Epithelial cell of proximal tubule (primary cell): Measurements from ENCODE around the gene MOCS2. TPM values are rescaled to one million over a fixed set of nuclear protein-coding genes. Genes with fewer than 3 reads are reported as not detected.
"Not testable (repeated sequence)": the region's sequence is repeated elsewhere in the genome, so short reads cannot be mapped to it uniquely, and the experiment has no call there.

Experiments used
- DNase-seq: peaks from one replicate; pipeline ENCODE4 v3.0.0-alpha.2; 2011; ENCODE audit warnings: low read depth
- H3K4me3 ChIP-seq: 2 replicates; pipeline ENCODE4 v1.5.1; 2011; ENCODE audit warnings: low read depth, mild to moderate bottlenecking, low read length
- CTCF ChIP-seq: conservative IDR thresholded peaks from 2 replicates; pipeline ENCODE4 v1.5.1; 2012; ENCODE audit warnings: low read depth, mild to moderate bottlenecking, low read length
- total RNA-seq: library from RNA; depleted of rRNA; stranded (reverse); fragments of >200 nt; gene quantifications from 2 replicates; pipeline ENCODE4 v1.2.3, GENCODE V29; 2015

The MOCS2 gene
- total RNA-seq, 1 donor from 2014 or later = 39.8 TPM

GRCh38 chr5:53112909-53113308 lies 3.4 kb upstream of the MOCS2 start:
- DNase-seq = no peak
- TF ChIP-seq CTCF = no peak
- H3K4me3 ChIP-seq = no peak overlapping the region

GRCh38 chr5:53112307-53112706 lies 2.8 kb upstream of the MOCS2 start:
- H3K4me3 ChIP-seq, DNase-seq: not testable (repeated sequence)

GRCh38 chr5:53111139-53111538 lies 1.6 kb upstream of the MOCS2 start:
- TF ChIP-seq CTCF = no peak
- H3K4me3 ChIP-seq = no peak overlapping the region
- no peak for DNase-seq

- peak overlapping the region; percentile 73 for H3K4me3 ChIP-seq
Measured at GRCh38 chr5:53110156-53110555, 599 bp upstream of the MOCS2 start.

GRCh38 chr5:53109056-53109442 lies 508 bp downstream of the MOCS2 start:
- TF ChIP-seq CTCF = no peak
- H3K4me3 ChIP-seq = peak overlapping the region; percentile 73
- no peak for DNase-seq

More at GRCh38 chr5:53110156-53110555, 599 bp upstream of the MOCS2 start:
- TF ChIP-seq CTCF = no peak
- DNase-seq = no peak

- no peak for DNase-seq
- TF ChIP-seq CTCF = no peak
- no peak overlapping the region for H3K4me3 ChIP-seq
Measured at GRCh38 chr5:53105611-53106300, 3.8 kb downstream of the MOCS2 start.

- no peak overlapping the region for H3K4me3 ChIP-seq
- TF ChIP-seq CTCF = no peak
- no peak for DNase-seq
Measured at GRCh38 chr5:53100606-53101005, 9.0 kb downstream of the MOCS2 start.
